Vagina (tissue), 2 donors: Measurements from ENCODE around the gene MID1.

Experiments used
- CTCF ChIP-seq, 3 experiments: fragments of 450-650 bp in 2 of 3; fragments of 200-600 bp in 1 of 3; sonication (generic) in 1 of 3; IDR thresholded peaks; one replicate each; pipeline ENCODE4 v1.5.1; 2017 to 2019; ENCODE audit warnings: antibody characterized with exemption in 3 of 3, mild to moderate bottlenecking in 2 of 3, moderate library complexity in 2 of 3
- POLR2A ChIP-seq, 2 donors: fragments of 450-650 bp; IDR thresholded peaks; one replicate each; pipeline ENCODE4 v1.6.1; 2017; ENCODE audit warnings: antibody characterized with exemption in 2 of 2, mild to moderate bottlenecking in 2 of 2, moderate library complexity in 2 of 2

GRCh38 chrX:10656214-10656613, 35.8 kb upstream of the MID1 start:
- TF ChIP-seq CTCF (IDR thresholded peaks at IDR 0.05), result no peak
- TF ChIP-seq POLR2A (IDR thresholded peaks at IDR 0.05), result no peak
